GM23248 (cell line): ENCODE data around the gene IL4R. TPM values are rescaled to one million over a fixed set of nuclear protein-coding genes. Genes with fewer than 3 reads are reported as not detected.
"Not testable (repeated sequence)": the region's sequence is repeated elsewhere in the genome, so short reads cannot be mapped to it uniquely, and the experiment has no call there.

Experiments used
- DNase-seq: peaks from one replicate; pipeline ENCODE4 v3.0.0-alpha.2; 2015
- H2AFZ ChIP-seq: fragments of 200-600 bp; sonication (generic); 2 replicates; pipeline ENCODE4 v1.6.1; 2016; ENCODE audit warnings: antibody characterized with exemption
- H3F3A ChIP-seq: fragments of 200-600 bp; sonication (generic); 2 replicates; pipeline ENCODE4 v1.6.1; 2016; ENCODE audit warnings: mild to moderate bottlenecking, antibody characterized with exemption, mixed run types; ENCODE audit not compliant: insufficient read depth
- H3K27ac ChIP-seq: fragments of 200-600 bp; sonication (generic); 2 replicates; pipeline ENCODE4 v1.5.1; 2016; ENCODE audit warnings: mild to moderate bottlenecking
- H3K27me3 ChIP-seq: fragments of 200-600 bp; sonication (generic); replicated peaks from 2 replicates; pipeline ENCODE4 v1.6.1; 2016; ENCODE audit warnings: mild to moderate bottlenecking; ENCODE audit not compliant: insufficient read depth
- H3K36me3 ChIP-seq: fragments of 200-600 bp; sonication (generic); 2 replicates; pipeline ENCODE4 v1.6.1; 2016; ENCODE audit warnings: low read depth, mild to moderate bottlenecking
- H3K4me1 ChIP-seq: fragments of 200-600 bp; sonication (generic); 2 replicates; pipeline ENCODE4 v1.6.1; 2016; ENCODE audit warnings: mild to moderate bottlenecking; ENCODE audit not compliant: insufficient read depth
- H3K4me2 ChIP-seq: fragments of 200-600 bp; sonication (generic); one replicate; pipeline ENCODE4 v1.6.1; 2016; ENCODE audit warnings: mild to moderate bottlenecking; ENCODE audit not compliant: unreplicated experiment
- H3K4me3 ChIP-seq: fragments of 200-600 bp; sonication (generic); 2 replicates; pipeline ENCODE4 v1.5.1; 2016; ENCODE audit warnings: mild to moderate bottlenecking
- H3K79me2 ChIP-seq: fragments of 200-600 bp; sonication (generic); 2 replicates; pipeline ENCODE4 v1.6.1; 2016; ENCODE audit warnings: mild to moderate bottlenecking; ENCODE audit not compliant: insufficient read depth
- H3K9ac ChIP-seq: fragments of 200-600 bp; sonication (generic); 2 replicates; pipeline ENCODE4 v1.6.1; 2016; ENCODE audit warnings: mild to moderate bottlenecking
- H3K9me2 ChIP-seq: fragments of 200-600 bp; sonication (generic); 2 replicates; pipeline ENCODE4 v1.6.1; 2016; ENCODE audit warnings: mixed run types, mild to moderate bottlenecking, moderate library complexity; ENCODE audit not compliant: insufficient read depth
- H3K9me3 ChIP-seq: fragments of 200-600 bp; sonication (generic); one replicate; pipeline ENCODE4 v1.6.1; 2017; ENCODE audit warnings: low read depth
- H4K20me1 ChIP-seq: fragments of 200-600 bp; sonication (generic); 2 replicates; pipeline ENCODE4 v1.6.0; 2016; ENCODE audit not compliant: insufficient read depth
- EZH2 ChIP-seq: fragments of 200-600 bp; sonication (generic); IDR thresholded peaks from 2 replicates; pipeline ENCODE4 v1.6.1; 2018; ENCODE audit warnings: antibody characterized with exemption, mild to moderate bottlenecking; ENCODE audit not compliant: insufficient read depth, poor library complexity, severe bottlenecking
- EZH2phosphoT487 ChIP-seq: fragments of 200-600 bp; sonication (generic); IDR thresholded peaks from 2 replicates; pipeline ENCODE4 v1.6.1; 2018; ENCODE audit warnings: antibody characterized with exemption, moderate library complexity, mild to moderate bottlenecking, low read depth; ENCODE audit not compliant: insufficient read depth
- WGBS, 2 experiments: methylation state at CpG; one replicate each; pipeline ENCODE4 v1.1.6; 2015 to 2017; ENCODE audit warnings: low lambda C conversion rate in 2 of 2, low coverage in 1 of 2; ENCODE audit errors: missing lambda C conversion rate in 2 of 2; 5-methylcytosine and 5-hydroxymethylcytosine counted together
- in situ Hi-C: fragments of 300-500 bp; cut with MboI; formaldehyde crosslinking; loops from 2 replicates; pipeline ENCODE4 v1.15.0; 2020
- polyA plus RNA-seq: library from polyadenylated mRNA; unstranded; fragments of >200 nt; fragmentation: Nextera tagmentation; extraction: Ambion mirVana; gene quantifications from 2 replicates; pipeline ENCODE4 v1.2.1, GENCODE V29; 2016
- total RNA-seq: library from RNA; depleted of rRNA; stranded (reverse); fragments of >200 nt; shearing (Covaris generic); gene quantifications from 2 replicates; pipeline ENCODE4 v1.2.3, GENCODE V29; 2014

The IL4R gene
- total and polyA plus RNA-seq, 2 experiments from 2014 or later: 11.7 to 17.7 TPM

- Histone ChIP-seq H3K27ac (no peak overlapping the region), H3K9me2 (no peaks in the 10 kb centered on the region), H2AFZ (no peak overlapping the region), H3K27me3 (no peaks in the 10 kb centered on the region), H3K79me2 (peaks cover 3% of the 10 kb centered on the region), H3K4me1 (peaks cover 5% of the 10 kb centered on the region; the same call in 1 of the 2 replicates), H3K4me3 (no peak overlapping the region), H3K9ac (no peak overlapping the region), H3K36me3 (no peaks in the 10 kb centered on the region), H3K9me3 (no peaks in the 10 kb centered on the region), H3K4me2 (no peak overlapping the region), H4K20me1 (no peaks in the 10 kb centered on the region), H3F3A (peaks cover 3% of the 10 kb centered on the region; the same call in 1 of the 2 replicates)
- no peak for DNase-seq
- TF ChIP-seq EZH2phosphoT487 (no peak), EZH2 (no peak)
- 93 to 95% methylated on average over 4 of the region's 4 CpGs for WGBS, 2 experiments
- in situ Hi-C loops: no loop called here
Measured at GRCh38 chr16:27273330-27273669, 40.5 kb upstream of the IL4R start.

GRCh38 chr16:27273670-27274423, 39.9 kb upstream of the IL4R start:
- no peaks in the 10 kb centered on the region for H3K9me2 ChIP-seq
- peaks cover 3% of the 10 kb centered on the region; the same call in 1 of the 2 replicates for H3F3A ChIP-seq
- peak; percentile 72 for DNase-seq
- no peak overlapping the region for H3K27ac ChIP-seq
- peaks cover 5% of the 10 kb centered on the region; the same call in 1 of the 2 replicates for H3K4me1 ChIP-seq
- TF ChIP-seq EZH2 (no peak), EZH2phosphoT487 (no peak)
- no peaks in the 10 kb centered on the region for H3K79me2 ChIP-seq
- no peak overlapping the region for H2AFZ ChIP-seq
- H3K36me3 ChIP-seq: no peaks in the 10 kb centered on the region
- H4K20me1 ChIP-seq: no peaks in the 10 kb centered on the region
- no peak overlapping the region for H3K4me2 ChIP-seq
- no peak overlapping the region for H3K9ac ChIP-seq
- H3K9me3 ChIP-seq: no peaks in the 10 kb centered on the region
- no peak overlapping the region for H3K4me3 ChIP-seq
- in situ Hi-C loops: no loop called here
- WGBS, 2 experiments: 53% methylated on average over 8 of the region's 8 CpGs
- H3K27me3 ChIP-seq: no peaks in the 10 kb centered on the region

- H3K4me3 ChIP-seq, H3K36me3 ChIP-seq, H3K9me3 ChIP-seq, in situ Hi-C loops, H3K9ac ChIP-seq, H4K20me1 ChIP-seq, H3K9me2 ChIP-seq, H3K4me2 ChIP-seq, H3K79me2 ChIP-seq, H2AFZ ChIP-seq, H3K4me1 ChIP-seq, DNase-seq, H3K27me3 ChIP-seq, H3F3A ChIP-seq, H3K27ac ChIP-seq: not testable (repeated sequence)
- 85 to 86% methylated on average over 7 of the region's 7 CpGs for WGBS, 2 experiments
Measured at GRCh38 chr16:27274424-27274874, 39.3 kb upstream of the IL4R start.

GRCh38 chr16:27275394-27275793, 38.4 kb upstream of the IL4R start:
- Histone ChIP-seq H2AFZ (no peak overlapping the region), H3K9me2 (no peaks in the 10 kb centered on the region), H3K4me2 (no peak overlapping the region), H3K9ac (no peak overlapping the region), H3K4me3 (no peak overlapping the region), H3K36me3 (no peaks in the 10 kb centered on the region), H4K20me1 (no peaks in the 10 kb centered on the region), H3K27ac (no peak overlapping the region), H3K4me1 (no peaks in the 10 kb centered on the region), H3K79me2 (no peaks in the 10 kb centered on the region), H3K27me3 (no peaks in the 10 kb centered on the region), H3K9me3 (no peaks in the 10 kb centered on the region), H3F3A (peaks cover 3% of the 10 kb centered on the region; the same call in 1 of the 2 replicates)
- 92 to 100% methylated on average over 1 of the region's 1 CpG for WGBS, 2 experiments
- TF ChIP-seq EZH2phosphoT487 (no peak), EZH2 (no peak)
- no peak for DNase-seq
- in situ Hi-C loops: no loop called here
